ENCODE measurements around the gene OR52N5.

GRCh38 chr11:5803982-5804381 is 20.8 kb upstream of the OR52N5 start:
- TF ChIP-seq RNF219 (CRISPR knock-in tag; IDR thresholded peaks at IDR 0.05) (no peak), RNF2 (conservative IDR thresholded peaks at IDR 0.05; ENCODE audit: low read depth) (no peak), TBP (CRISPR knock-in tag; IDR thresholded peaks at IDR 0.05) (no peak), NR2F1 (CRISPR knock-in tag; IDR thresholded peaks at IDR 0.05) (no peak), ZKSCAN8 (CRISPR knock-in tag; IDR thresholded peaks at IDR 0.05; ENCODE audit: borderline replicate concordance) (no peak), CAMTA2 (CRISPR knock-in tag; IDR thresholded peaks at IDR 0.05; ENCODE audit: borderline replicate concordance) (no peak)
